ENCODE measurements around the gene TNS3.

GRCh38 chr7:47258798-47259197, 323.1 kb downstream of the TNS3 start:
- TF ChIP-seq CTCF (conservative IDR thresholded peaks at IDR 0.05) (no peak), EZH2 (IDR thresholded peaks at IDR 0.05; ENCODE audit: low read depth) (no peak)
